GM18858 (cell line): ENCODE data around the gene PIP5K1C.
"Not testable (repeated sequence)": the region's sequence is repeated elsewhere in the genome, so short reads cannot be mapped to it uniquely, and the experiment has no call there.

ENCODE experiments used
- ATAC-seq: cut with Tn5 transposase; IDR thresholded peaks from one replicate; pipeline ENCODE4 v1.9.1; 2021; ENCODE audit not compliant: unreplicated experiment

The PIP5K1C gene

GRCh38 chr19:3628766-3629165 is 71.5 kb downstream of the PIP5K1C start:
- not testable (repeated sequence) for ATAC-seq

- ATAC-seq: no peak
Measured at GRCh38 chr19:3627351-3627723, 72.9 kb downstream of the PIP5K1C start.

GRCh38 chr19:3626473-3627350 is 73.6 kb downstream of the PIP5K1C start, which contains the start of gene CACTIN:
CACTIN (minus strand) TSS chr19:3626790; CDS start chr19:3626762, 28 bp downstream.
- ATAC-seq: peak; percentile 66

- no peak for ATAC-seq
Measured at GRCh38 chr19:3625996-3626472, 74.2 kb downstream of the PIP5K1C start.

- ATAC-seq: no peak
Measured at GRCh38 chr19:3623716-3624115, 76.6 kb downstream of the PIP5K1C start.

GRCh38 chr19:3622224-3622623 is 78.0 kb downstream of the PIP5K1C start:
- no peak for ATAC-seq

GRCh38 chr19:3621689-3622088 is 78.6 kb downstream of the PIP5K1C start:
- ATAC-seq: no peak

GRCh38 chr19:3620817-3621547 is 79.3 kb downstream of the PIP5K1C start:
- no peak for ATAC-seq

GRCh38 chr19:3620145-3620816 is 80.0 kb downstream of the PIP5K1C start:
- no peak for ATAC-seq

- no peak for ATAC-seq
Measured at GRCh38 chr19:3619631-3620012, 80.6 kb downstream of the PIP5K1C start.

GRCh38 chr19:3618811-3619630 is 81.2 kb downstream of the PIP5K1C start:
- ATAC-seq: no peak

- ATAC-seq: no peak
Measured at GRCh38 chr19:3618144-3618810, 82.0 kb downstream of the PIP5K1C start.

- ATAC-seq: no peak
Measured at GRCh38 chr19:3617463-3617862, 82.8 kb downstream of the PIP5K1C start.

GRCh38 chr19:3615524-3616135 is 84.6 kb downstream of the PIP5K1C start:
- no peak for ATAC-seq

- ATAC-seq: no peak
Measured at GRCh38 chr19:3614858-3615505, 85.3 kb downstream of the PIP5K1C start.

- no peak for ATAC-seq
Measured at GRCh38 chr19:3613818-3614661, 86.2 kb downstream of the PIP5K1C start.

- no peak for ATAC-seq
Measured at GRCh38 chr19:3612901-3613741, 87.1 kb downstream of the PIP5K1C start.
